ENCODE results near the gene SP6. TPM values are rescaled to one million over a fixed set of nuclear protein-coding genes. Genes with fewer than 3 reads are reported as not detected.

The SP6 gene
- total RNA-seq, 1 experiment from 2014 or later = 3.1 TPM

GRCh38 chr17:47816111-47816735, 34.7 kb downstream of the SP6 start:
- no peaks in the 10 kb centered on the region for H3K27me3 ChIP-seq (ENCODE audit: low read length)
- no peak overlapping the region for H2AFZ ChIP-seq (ENCODE audit: low read length)
- POLR2A ChIA-PET (ENCODE audit: unreplicated experiment) = no interaction called here
- peaks cover 4% of the 10 kb centered on the region; the same call in 1 of the 2 replicates for H4K20me1 ChIP-seq (ENCODE audit: low read length)
- ATAC-seq = no peak
- DNase-seq = no peak
- intact Hi-C loops (cut with micrococcal nuclease) = no loop called here
- no TSS peak for BruUV-seq (replicated peaks)
- TF ChIP-seq EZH2phosphoT487 (IDR thresholded peaks at IDR 0.05; ENCODE audit: borderline replicate concordance, low read length) (no peak), EZH2 (IDR thresholded peaks at IDR 0.05; ENCODE audit: low read length, unreplicated experiment) (no peak)
- TF ChIP-seq, protein P1, sequence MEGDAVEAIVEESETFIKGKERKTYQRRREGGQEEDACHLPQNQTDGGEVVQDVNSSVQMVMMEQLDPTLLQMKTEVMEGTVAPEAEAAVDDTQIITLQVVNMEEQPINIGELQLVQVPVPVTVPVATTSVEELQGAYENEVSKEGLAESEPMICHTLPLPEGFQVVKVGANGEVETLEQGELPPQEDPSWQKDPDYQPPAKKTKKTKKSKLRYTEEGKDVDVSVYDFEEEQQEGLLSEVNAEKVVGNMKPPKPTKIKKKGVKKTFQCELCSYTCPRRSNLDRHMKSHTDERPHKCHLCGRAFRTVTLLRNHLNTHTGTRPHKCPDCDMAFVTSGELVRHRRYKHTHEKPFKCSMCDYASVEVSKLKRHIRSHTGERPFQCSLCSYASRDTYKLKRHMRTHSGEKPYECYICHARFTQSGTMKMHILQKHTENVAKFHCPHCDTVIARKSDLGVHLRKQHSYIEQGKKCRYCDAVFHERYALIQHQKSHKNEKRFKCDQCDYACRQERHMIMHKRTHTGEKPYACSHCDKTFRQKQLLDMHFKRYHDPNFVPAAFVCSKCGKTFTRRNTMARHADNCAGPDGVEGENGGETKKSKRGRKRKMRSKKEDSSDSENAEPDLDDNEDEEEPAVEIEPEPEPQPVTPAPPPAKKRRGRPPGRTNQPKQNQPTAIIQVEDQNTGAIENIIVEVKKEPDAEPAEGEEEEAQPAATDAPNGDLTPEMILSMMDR (conservative IDR thresholded peaks at IDR 0.05; ENCODE audit: low read depth, low read length) = no peak
- peaks cover 23% of the 10 kb centered on the region; the same call in 1 of the 2 replicates for H3K36me3 ChIP-seq (ENCODE audit: low read depth, low read length)
- no peak overlapping the region for H3K27ac ChIP-seq (ENCODE audit: low read length)
- H3K9me2 ChIP-seq (replicated peaks; ENCODE audit: low read length) = no peaks in the 10 kb centered on the region
- no peaks in the 10 kb centered on the region for H3K9me3 ChIP-seq (ENCODE audit: low read length)
- no peak overlapping the region for H3K4me2 ChIP-seq (ENCODE audit: low read length)
- CTCF ChIA-PET = no interaction called here
- H3K9ac ChIP-seq (ENCODE audit: low read length) = no peak overlapping the region
- no peak overlapping the region for H3K4me3 ChIP-seq (ENCODE audit: low read length)
- H3K79me2 ChIP-seq (ENCODE audit: low read length) = peaks cover 12% of the 10 kb centered on the region
- no peaks in the 10 kb centered on the region for H3F3A ChIP-seq (ENCODE audit: low read length, unreplicated experiment)
- peaks cover 19% of the 10 kb centered on the region for H3K4me1 ChIP-seq (ENCODE audit: insufficient read depth, low read length)

- Histone ChIP-seq H3K79me2 (ENCODE audit: low read length) (0 out of 2 replicates have a peak, but pooled peaks cover 4% of the 10 kb centered on the region), H4K20me1 (ENCODE audit: low read length) (peaks cover 12% of the 10 kb centered on the region; the same call in 1 of the 2 replicates), H3K9me3 (ENCODE audit: low read length) (no peaks in the 10 kb centered on the region), H3K9ac (ENCODE audit: low read length) (no peak overlapping the region), H3K9me2 (replicated peaks; ENCODE audit: low read length) (no peaks in the 10 kb centered on the region), H3F3A (ENCODE audit: low read length, unreplicated experiment) (no peaks in the 10 kb centered on the region), H3K4me2 (ENCODE audit: low read length) (no peak overlapping the region), H3K4me3 (ENCODE audit: low read length) (no peak overlapping the region), H3K27me3 (ENCODE audit: low read length) (no peaks in the 10 kb centered on the region), H2AFZ (ENCODE audit: low read length) (no peak overlapping the region), H3K36me3 (ENCODE audit: low read depth, low read length) (peaks cover 23% of the 10 kb centered on the region; the same call in 1 of the 2 replicates), H3K4me1 (ENCODE audit: insufficient read depth, low read length) (peaks cover 19% of the 10 kb centered on the region), H3K27ac (ENCODE audit: low read length) (no peak overlapping the region)
- TF ChIP-seq, protein P1 (conservative IDR thresholded peaks at IDR 0.05; ENCODE audit: low read depth, low read length) = no peak
- no peak for TF ChIP-seq EZH2 (IDR thresholded peaks at IDR 0.05; ENCODE audit: low read length, unreplicated experiment)
- no peak for TF ChIP-seq EZH2phosphoT487 (IDR thresholded peaks at IDR 0.05; ENCODE audit: borderline replicate concordance, low read length)
- intact Hi-C loops (cut with micrococcal nuclease) = no loop called here
- ChIA-PET POLR2A (ENCODE audit: unreplicated experiment) (no interaction called here), CTCF (no interaction called here)
- DNase-seq = no peak
- ATAC-seq = no peak
- no TSS peak for BruUV-seq (replicated peaks)
Measured at GRCh38 chr17:47815106-47815918, 35.7 kb downstream of the SP6 start.

Measured in PC-3 (cell line).